Measurements from ENCODE around the gene FUT8. TPM values are rescaled to one million over a fixed set of nuclear protein-coding genes. Genes with fewer than 3 reads are reported as not detected.

The FUT8 gene
- total RNA-seq, 4 donors from 2014 or later: 29.2 to 55.5 (median 41.1) TPM

DNA sequence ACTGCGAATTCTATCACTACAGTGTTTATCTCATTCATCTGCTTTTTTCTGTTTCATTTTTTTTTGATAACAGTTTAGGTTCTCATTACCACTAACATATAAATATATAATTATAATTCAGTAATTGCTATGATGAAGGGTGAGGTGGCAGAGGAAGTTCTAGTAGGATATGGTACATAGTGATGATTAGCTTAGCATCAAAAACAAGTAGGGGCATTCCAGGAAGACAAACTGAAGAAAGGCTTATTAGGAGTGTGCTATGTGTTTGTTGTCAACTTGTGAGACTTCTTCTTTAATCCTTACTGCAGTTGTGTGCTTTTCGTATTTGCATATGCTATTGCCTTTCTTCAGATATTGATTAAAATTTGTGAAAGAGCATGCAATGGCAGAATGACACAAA, 20.6 kb downstream of the FUT8 start:
- no peaks in the 10 kb centered on the region for H3K9me3 ChIP-seq
- H3K27ac ChIP-seq: peak overlapping the region; percentile 47 to 66 (median 50)
- WGBS, 2 donors: 98% methylated on average over 2 of the region's 2 CpGs
- H3K4me1 ChIP-seq: peaks cover 33 to 59% of the 10 kb centered on the region in 2 donors
- intact Hi-C loops (cut with DNase I): no loop called here
- DNase-seq: no peak
- H3K36me3 ChIP-seq: no peaks in the 10 kb centered on the region
- no peaks in the 10 kb centered on the region for H3K27me3 ChIP-seq
- H3K4me3 ChIP-seq (replicated peaks in 1 of 3): no peak overlapping the region
- TF ChIP-seq POLR2A (IDR thresholded peaks at IDR 0.05): no peak

GRCh38 chr14:65433646-65434045, 21.1 kb downstream of the FUT8 start:
- WGBS, 2 donors: 94 to 95% methylated on average over 2 of the region's 2 CpGs
- H3K9me3 ChIP-seq: no peaks in the 10 kb centered on the region
- peak overlapping the region; percentile 2 to 47 (median 39) for H3K27ac ChIP-seq
- no peaks in the 10 kb centered on the region for H3K36me3 ChIP-seq
- TF ChIP-seq POLR2A (IDR thresholded peaks at IDR 0.05) (no peak), CTCF (IDR thresholded peaks at IDR 0.05) (no peak)
- H3K4me3 ChIP-seq (replicated peaks in 1 of 3): no peak overlapping the region
- H3K27me3 ChIP-seq: no peaks in the 10 kb centered on the region
- no peak for DNase-seq
- H3K4me1 ChIP-seq: peaks cover 30 to 55% of the 10 kb centered on the region in 2 donors
- intact Hi-C loops (cut with DNase I): no loop called here

GRCh38 chr14:65434216-65434850, 21.8 kb downstream of the FUT8 start:
- intact Hi-C loops (cut with DNase I): no loop called here
- TF ChIP-seq POLR2A (IDR thresholded peaks at IDR 0.05): no peak
- TF ChIP-seq CTCF (IDR thresholded peaks at IDR 0.05): no peak
- H3K27ac ChIP-seq: peak overlapping the region; percentile 2 to 47 (median 39)
- no peak overlapping the region for H3K4me3 ChIP-seq (replicated peaks in 1 of 3)
- H3K36me3 ChIP-seq: no peaks in the 10 kb centered on the region
- H3K4me1 ChIP-seq: peaks cover 27 to 56% of the 10 kb centered on the region in 2 donors
- no peaks in the 10 kb centered on the region for H3K27me3 ChIP-seq
- no peaks in the 10 kb centered on the region for H3K9me3 ChIP-seq
- no peak for DNase-seq
- WGBS, 2 donors: 48 to 49% methylated on average over 3 of the region's 3 CpGs

GRCh38 chr14:65438266-65438933, 25.9 kb downstream of the FUT8 start:
- no peak overlapping the region for H3K4me3 ChIP-seq (replicated peaks in 1 of 3)
- no peaks in the 10 kb centered on the region for H3K27me3 ChIP-seq
- no peak for DNase-seq
- no peaks in the 10 kb centered on the region for H3K36me3 ChIP-seq
- WGBS, 2 donors: 77 to 85% methylated on average over 1 of the region's 1 CpG
- TF ChIP-seq CTCF (IDR thresholded peaks at IDR 0.05) (no peak), POLR2A (IDR thresholded peaks at IDR 0.05) (no peak)
- H3K9me3 ChIP-seq: no peaks in the 10 kb centered on the region
- H3K4me1 ChIP-seq: peaks cover 20 to 27% of the 10 kb centered on the region in 2 donors
- intact Hi-C loops (cut with DNase I): no loop called here
- no peak overlapping the region for H3K27ac ChIP-seq

DNA sequence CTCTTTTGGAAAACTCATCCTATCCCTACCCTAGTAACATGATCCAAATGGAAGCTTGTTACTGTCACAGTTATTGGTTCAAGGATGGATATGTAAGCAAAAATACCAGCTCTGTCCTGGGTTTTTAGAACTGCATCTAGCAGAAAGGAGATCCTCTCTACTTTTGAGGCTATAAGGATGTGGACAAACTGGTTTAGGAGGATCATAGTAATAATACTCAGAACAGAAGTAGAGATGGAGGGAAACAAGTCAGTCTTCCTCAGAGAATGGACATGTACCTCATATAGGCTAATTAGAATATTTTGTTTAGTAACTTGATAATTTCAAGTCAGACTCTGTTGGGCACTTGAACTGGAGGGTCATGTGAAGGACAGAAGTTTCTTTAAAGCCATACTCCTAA, 26.6 kb downstream of the FUT8 start:
- intact Hi-C loops (cut with DNase I): no loop called here
- TF ChIP-seq CTCF (IDR thresholded peaks at IDR 0.05) (no peak), POLR2A (IDR thresholded peaks at IDR 0.05) (no peak)
- Histone ChIP-seq H3K4me3 (replicated peaks in 1 of 3) (no peak overlapping the region), H3K36me3 (no peaks in the 10 kb centered on the region), H3K4me1 (peaks cover 14 to 20% of the 10 kb centered on the region in 2 donors), H3K9me3 (no peaks in the 10 kb centered on the region), H3K27me3 (no peaks in the 10 kb centered on the region), H3K27ac (no peak overlapping the region)
- DNase-seq: no peak

Measured in thyroid gland (tissue), 4 donors.